ENCODE data around the gene LPCAT1.
"Not testable (repeated sequence)": the region's sequence is repeated elsewhere in the genome, so short reads cannot be mapped to it uniquely, and the experiment has no call there.

The LPCAT1 gene

GRCh38 chr5:1463326-1464095, 60.2 kb downstream of the LPCAT1 start:
- DNase-seq, result no peak

- no peak for DNase-seq
These were observed 61.4 kb downstream of the LPCAT1 start for GRCh38 chr5:1462358-1462757.

- no peak for DNase-seq
These were observed 62.4 kb downstream of the LPCAT1 start for GRCh38 chr5:1461396-1461795.

GRCh38 chr5:1460054-1460682, 63.6 kb downstream of the LPCAT1 start:
- DNase-seq, result no peak

GRCh38 chr5:1459435-1459834, 64.3 kb downstream of the LPCAT1 start:
- DNase-seq, result not testable (repeated sequence)

GRCh38 chr5:1456110-1456881, 67.5 kb downstream of the LPCAT1 start:
- DNase-seq, result not testable (repeated sequence)

- no peak for DNase-seq
These were observed 70.1 kb downstream of the LPCAT1 start for GRCh38 chr5:1453613-1454012.

- DNase-seq, result no peak
These were observed 74.6 kb downstream of the LPCAT1 start for GRCh38 chr5:1449081-1449630.

GRCh38 chr5:1448511-1449011, 75.2 kb downstream of the LPCAT1 start:
- no peak for DNase-seq

- DNase-seq, result no peak
These were observed 75.9 kb downstream of the LPCAT1 start for GRCh38 chr5:1447671-1448361.

- no peak for DNase-seq
These were observed 77.0 kb downstream of the LPCAT1 start for GRCh38 chr5:1446602-1447343.

- DNase-seq, result no peak
These were observed 77.8 kb downstream of the LPCAT1 start for GRCh38 chr5:1445689-1446601.

- no peak for DNase-seq
These were observed 78.5 kb downstream of the LPCAT1 start, which contains the start of gene SLC6A3 for GRCh38 chr5:1445313-1445688. Gene SLC6A3, minus strand, starts transcription at chr5:1445440. Its CDS starts 2,243 bp downstream, at chr5:1443197.

- no peak for DNase-seq
These were observed 79.2 kb downstream of the LPCAT1 start for GRCh38 chr5:1444361-1445189.

GRCh38 chr5:1443991-1444360, 79.8 kb downstream of the LPCAT1 start:
- no peak for DNase-seq

- no peak for DNase-seq
These were observed 80.6 kb downstream of the LPCAT1 start for GRCh38 chr5:1443171-1443570.

- DNase-seq, result no peak
These were observed 81.3 kb downstream of the LPCAT1 start for GRCh38 chr5:1442222-1443145.

GRCh38 chr5:1441166-1441865, 82.4 kb downstream of the LPCAT1 start:
- DNase-seq, result no peak

Data from NCI-H1105 (cell line).